DND-41 (cell line): Measurements from ENCODE around the gene CBX1.

Experiments
- EZH2 ChIP-seq: IDR thresholded peaks from 3 replicates; pipeline ENCODE4 v1.6.1; 2012; ENCODE audit warnings: borderline replicate concordance, low read depth, mild to moderate bottlenecking, moderate library complexity, low read length, inconsistent platforms; ENCODE audit not compliant: severe bottlenecking
- TF ChIP-seq, protein P1 (sequence below): IDR thresholded peaks from 2 replicates; pipeline ENCODE4 v1.5.1; 2012; ENCODE audit warnings: borderline replicate concordance, low read length, moderate library complexity, mild to moderate bottlenecking; ENCODE audit not compliant: poor library complexity, severe bottlenecking; ENCODE audit errors: extremely low read depth

DNA sequence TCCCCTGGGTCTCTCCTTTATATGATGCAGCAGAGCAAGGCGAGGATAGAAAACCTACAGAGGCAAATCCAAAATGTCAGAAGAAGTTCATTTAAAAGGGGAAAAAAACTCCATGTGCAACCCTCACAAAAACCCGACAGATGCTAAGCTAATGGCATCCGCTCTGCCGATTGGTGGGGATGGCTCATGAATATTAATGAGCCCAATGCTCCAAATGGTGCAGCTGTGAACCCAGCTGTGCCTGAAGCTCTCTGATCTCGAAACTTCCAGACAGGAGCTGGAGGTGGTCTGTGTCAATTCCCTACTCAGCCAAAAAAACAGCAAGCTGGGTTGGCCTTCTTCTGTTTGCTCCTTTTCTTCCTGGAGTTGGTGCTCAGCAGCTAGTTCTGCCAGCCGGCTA lies 21.8 kb upstream of the CBX1 start:
- TF ChIP-seq, protein P1, sequence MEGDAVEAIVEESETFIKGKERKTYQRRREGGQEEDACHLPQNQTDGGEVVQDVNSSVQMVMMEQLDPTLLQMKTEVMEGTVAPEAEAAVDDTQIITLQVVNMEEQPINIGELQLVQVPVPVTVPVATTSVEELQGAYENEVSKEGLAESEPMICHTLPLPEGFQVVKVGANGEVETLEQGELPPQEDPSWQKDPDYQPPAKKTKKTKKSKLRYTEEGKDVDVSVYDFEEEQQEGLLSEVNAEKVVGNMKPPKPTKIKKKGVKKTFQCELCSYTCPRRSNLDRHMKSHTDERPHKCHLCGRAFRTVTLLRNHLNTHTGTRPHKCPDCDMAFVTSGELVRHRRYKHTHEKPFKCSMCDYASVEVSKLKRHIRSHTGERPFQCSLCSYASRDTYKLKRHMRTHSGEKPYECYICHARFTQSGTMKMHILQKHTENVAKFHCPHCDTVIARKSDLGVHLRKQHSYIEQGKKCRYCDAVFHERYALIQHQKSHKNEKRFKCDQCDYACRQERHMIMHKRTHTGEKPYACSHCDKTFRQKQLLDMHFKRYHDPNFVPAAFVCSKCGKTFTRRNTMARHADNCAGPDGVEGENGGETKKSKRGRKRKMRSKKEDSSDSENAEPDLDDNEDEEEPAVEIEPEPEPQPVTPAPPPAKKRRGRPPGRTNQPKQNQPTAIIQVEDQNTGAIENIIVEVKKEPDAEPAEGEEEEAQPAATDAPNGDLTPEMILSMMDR: no peak
- no peak for TF ChIP-seq EZH2
